Epithelial cell of esophagus (primary cell): Measurements from ENCODE around the gene POU6F2.

Experiments used
- DNase-seq: peaks from one replicate; pipeline ENCODE4 v3.0.0; 2010; ENCODE audit warnings: low read depth
- H3K4me3 ChIP-seq: 2 replicates; pipeline ENCODE4 v1.5.1; 2011; ENCODE audit warnings: mild to moderate bottlenecking, low read length, control low read depth
- TF ChIP-seq, protein P1 (sequence below): IDR thresholded peaks from 2 replicates; pipeline ENCODE4 v1.5.1; 2011; ENCODE audit warnings: low read depth, mild to moderate bottlenecking, low read length, control low read depth, inconsistent platforms; ENCODE audit not compliant: insufficient read depth; ENCODE audit errors: missing control alignments

POU6F2 gene

DNA sequence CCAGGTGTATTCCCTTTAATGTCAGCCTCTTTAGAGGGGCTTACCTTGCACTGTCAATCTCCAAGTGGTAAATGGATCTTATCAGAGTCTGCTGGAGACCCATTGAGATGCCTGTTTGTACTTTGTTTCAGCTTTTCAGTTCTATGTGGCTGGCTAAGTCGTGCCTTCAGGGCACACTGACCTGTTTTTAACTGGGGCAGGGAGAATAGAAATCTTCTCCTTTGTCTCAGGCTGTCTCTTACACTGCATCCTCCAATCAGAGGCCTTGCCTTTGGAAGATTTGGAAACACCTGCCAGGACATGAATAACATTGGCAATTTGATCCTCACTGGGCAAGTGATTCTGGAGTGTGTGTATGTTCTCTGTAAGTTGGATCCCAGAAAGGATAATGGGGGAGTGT lies 65.0 kb downstream of the POU6F2 start:
- TF ChIP-seq, protein P1, sequence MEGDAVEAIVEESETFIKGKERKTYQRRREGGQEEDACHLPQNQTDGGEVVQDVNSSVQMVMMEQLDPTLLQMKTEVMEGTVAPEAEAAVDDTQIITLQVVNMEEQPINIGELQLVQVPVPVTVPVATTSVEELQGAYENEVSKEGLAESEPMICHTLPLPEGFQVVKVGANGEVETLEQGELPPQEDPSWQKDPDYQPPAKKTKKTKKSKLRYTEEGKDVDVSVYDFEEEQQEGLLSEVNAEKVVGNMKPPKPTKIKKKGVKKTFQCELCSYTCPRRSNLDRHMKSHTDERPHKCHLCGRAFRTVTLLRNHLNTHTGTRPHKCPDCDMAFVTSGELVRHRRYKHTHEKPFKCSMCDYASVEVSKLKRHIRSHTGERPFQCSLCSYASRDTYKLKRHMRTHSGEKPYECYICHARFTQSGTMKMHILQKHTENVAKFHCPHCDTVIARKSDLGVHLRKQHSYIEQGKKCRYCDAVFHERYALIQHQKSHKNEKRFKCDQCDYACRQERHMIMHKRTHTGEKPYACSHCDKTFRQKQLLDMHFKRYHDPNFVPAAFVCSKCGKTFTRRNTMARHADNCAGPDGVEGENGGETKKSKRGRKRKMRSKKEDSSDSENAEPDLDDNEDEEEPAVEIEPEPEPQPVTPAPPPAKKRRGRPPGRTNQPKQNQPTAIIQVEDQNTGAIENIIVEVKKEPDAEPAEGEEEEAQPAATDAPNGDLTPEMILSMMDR = no peak
- DNase-seq = no peak
- no peak overlapping the region for H3K4me3 ChIP-seq

DNA sequence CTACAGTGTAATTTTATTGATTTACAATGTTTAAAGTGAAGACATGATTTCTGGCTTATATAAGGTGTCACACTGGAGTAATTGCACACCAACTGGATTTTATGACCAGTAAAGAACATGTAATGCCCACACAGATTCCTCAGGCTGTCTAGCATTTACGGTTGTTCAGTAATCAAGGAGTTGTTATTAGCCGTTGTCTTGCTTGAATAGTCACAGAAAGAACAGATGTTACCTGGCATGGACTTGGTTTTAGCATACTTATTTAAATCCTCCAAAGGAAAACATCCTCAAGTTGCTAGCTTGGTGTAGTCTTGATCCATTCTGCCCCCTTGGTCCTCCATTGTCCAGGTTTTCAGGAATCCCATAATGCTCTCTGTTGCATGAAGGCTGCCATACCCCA lies 65.8 kb downstream of the POU6F2 start:
- DNase-seq = no peak
- no peak overlapping the region for H3K4me3 ChIP-seq
- TF ChIP-seq, protein P1 = no peak

GRCh38 chr7:39044489-39044888 lies 66.8 kb downstream of the POU6F2 start:
- TF ChIP-seq, protein P1 = no peak
- DNase-seq = no peak
- no peak overlapping the region for H3K4me3 ChIP-seq

DNA sequence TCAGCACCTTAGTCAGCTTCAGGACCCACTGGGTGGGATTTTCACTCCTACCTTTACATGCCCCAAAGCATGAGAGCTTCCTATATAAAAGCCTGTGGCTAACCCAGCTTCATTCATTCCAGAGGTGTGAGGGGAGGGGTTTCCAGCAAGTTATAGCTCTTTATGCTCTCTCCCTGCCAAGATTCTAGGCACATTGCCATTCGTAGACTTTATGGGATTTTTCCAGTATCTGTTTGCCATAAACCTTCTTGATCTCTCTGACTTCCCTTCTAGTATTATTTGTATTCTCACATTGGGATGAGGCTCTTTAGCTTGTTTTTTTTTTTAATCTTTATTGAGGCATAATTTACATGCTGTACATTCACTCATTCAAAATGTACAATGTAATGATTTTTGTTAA lies 67.5 kb downstream of the POU6F2 start:
- no peak overlapping the region for H3K4me3 ChIP-seq
- TF ChIP-seq, protein P1 = no peak
- DNase-seq = no peak

DNA sequence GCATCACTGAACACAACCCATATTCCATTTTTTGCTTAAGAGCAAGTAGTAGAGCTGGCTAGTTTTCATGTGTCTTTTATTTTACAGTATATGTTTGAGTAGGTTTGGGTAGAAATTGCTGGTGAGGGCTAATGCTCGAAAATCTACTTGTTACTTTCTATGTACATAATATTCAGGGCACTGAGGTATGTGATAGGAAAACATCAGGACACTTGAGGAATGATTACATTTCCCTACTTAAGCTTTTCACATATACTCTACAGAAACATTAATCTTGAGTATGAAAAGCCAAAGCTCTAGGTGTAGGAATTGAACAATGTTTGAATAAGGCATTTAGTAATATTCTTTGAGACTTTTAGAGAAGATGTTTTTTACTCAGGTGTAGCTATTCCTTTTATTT lies 73.6 kb downstream of the POU6F2 start:
- H3K4me3 ChIP-seq = no peak overlapping the region
- no peak for DNase-seq
- TF ChIP-seq, protein P1 = no peak

DNA sequence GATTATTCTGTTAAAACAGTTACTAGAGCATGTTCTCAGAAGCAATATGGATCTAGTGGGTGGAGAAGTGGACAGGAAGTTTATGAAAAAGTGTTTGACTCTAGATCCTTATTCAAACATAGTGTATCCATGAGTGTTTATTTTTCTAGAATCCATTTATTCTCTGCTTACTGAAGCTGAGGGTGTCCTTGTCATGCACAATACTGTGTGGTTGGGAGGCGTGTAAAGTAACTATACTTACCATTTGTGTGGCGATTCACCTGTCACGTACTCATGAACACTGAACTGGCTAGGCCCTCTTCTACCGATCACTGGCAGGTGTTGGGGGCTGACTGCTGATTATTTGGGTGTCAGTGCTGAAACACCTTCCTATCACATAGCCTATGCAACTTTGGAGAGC lies 74.0 kb downstream of the POU6F2 start:
- H3K4me3 ChIP-seq = no peak overlapping the region
- TF ChIP-seq, protein P1 = no peak
- DNase-seq = no peak

GRCh38 chr7:39054731-39055130 lies 77.0 kb downstream of the POU6F2 start:
- peak; percentile 2 for DNase-seq
- no peak overlapping the region for H3K4me3 ChIP-seq
- TF ChIP-seq, protein P1 = no peak
